Measurements from ENCODE around the gene EIF4E.

DNA sequence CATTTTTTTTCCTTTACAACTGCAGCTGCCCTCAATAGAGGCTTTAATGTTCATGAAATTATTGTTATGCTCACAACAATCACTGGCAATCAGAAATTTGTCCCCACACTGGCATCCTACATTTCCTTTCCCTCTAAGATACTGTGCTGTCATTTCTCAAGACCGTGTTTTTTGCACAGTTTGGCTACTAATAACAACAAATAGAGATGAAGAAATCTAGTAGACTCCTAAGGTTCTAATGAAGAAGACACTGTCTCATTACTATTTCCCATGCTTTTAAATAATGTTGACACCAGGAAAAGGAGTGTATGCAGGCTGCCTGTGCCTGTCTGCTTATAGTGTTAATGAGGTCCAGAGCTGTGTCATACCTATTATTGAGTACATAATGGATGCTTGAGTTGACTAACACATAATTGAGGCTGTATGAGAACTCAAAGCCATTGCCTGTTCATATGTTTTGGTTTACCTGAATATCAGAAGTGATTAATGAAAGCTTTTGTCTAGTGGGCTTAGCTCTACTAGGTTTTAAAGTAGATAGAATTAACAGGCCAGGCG lies 1.5 kb upstream of the EIF4E start:
- TF ChIP-seq, protein P1, sequence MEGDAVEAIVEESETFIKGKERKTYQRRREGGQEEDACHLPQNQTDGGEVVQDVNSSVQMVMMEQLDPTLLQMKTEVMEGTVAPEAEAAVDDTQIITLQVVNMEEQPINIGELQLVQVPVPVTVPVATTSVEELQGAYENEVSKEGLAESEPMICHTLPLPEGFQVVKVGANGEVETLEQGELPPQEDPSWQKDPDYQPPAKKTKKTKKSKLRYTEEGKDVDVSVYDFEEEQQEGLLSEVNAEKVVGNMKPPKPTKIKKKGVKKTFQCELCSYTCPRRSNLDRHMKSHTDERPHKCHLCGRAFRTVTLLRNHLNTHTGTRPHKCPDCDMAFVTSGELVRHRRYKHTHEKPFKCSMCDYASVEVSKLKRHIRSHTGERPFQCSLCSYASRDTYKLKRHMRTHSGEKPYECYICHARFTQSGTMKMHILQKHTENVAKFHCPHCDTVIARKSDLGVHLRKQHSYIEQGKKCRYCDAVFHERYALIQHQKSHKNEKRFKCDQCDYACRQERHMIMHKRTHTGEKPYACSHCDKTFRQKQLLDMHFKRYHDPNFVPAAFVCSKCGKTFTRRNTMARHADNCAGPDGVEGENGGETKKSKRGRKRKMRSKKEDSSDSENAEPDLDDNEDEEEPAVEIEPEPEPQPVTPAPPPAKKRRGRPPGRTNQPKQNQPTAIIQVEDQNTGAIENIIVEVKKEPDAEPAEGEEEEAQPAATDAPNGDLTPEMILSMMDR (IDR thresholded peaks at IDR 0.05), result no peak
- no peak for TF ChIP-seq POLR2A (IDR thresholded peaks at IDR 0.05)
- no peak for TF ChIP-seq POLR2AphosphoS5 (IDR thresholded peaks at IDR 0.05)

All from transverse colon (tissue), 4 donors.